ENCODE results near the gene GAS7.
A peak's percentile ranks its signal among the peaks of the same experiment; 100 is the strongest.

Gene GAS7

DNA sequence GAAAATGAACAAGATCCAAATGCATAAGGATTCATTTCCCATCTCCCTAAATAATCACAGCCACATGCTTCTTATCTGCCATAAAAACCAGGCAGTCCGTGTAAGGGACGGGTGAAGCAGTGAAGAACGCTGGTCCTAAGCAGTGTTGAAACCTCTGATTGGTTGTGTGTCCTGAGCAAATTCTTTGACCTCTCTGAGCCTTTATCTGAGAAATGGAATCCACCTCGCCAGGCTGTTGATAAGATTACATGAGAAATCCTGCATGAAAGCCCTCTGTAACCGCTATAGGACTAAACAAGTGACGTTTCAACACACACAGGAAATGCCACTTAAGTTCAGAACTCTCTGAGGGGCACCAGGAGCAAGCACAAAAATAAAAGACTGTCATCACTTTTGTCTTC lies 26.8 kb downstream of the GAS7 start:
- no peak for DNase-seq (ENCODE audit: low spot score)

DNA sequence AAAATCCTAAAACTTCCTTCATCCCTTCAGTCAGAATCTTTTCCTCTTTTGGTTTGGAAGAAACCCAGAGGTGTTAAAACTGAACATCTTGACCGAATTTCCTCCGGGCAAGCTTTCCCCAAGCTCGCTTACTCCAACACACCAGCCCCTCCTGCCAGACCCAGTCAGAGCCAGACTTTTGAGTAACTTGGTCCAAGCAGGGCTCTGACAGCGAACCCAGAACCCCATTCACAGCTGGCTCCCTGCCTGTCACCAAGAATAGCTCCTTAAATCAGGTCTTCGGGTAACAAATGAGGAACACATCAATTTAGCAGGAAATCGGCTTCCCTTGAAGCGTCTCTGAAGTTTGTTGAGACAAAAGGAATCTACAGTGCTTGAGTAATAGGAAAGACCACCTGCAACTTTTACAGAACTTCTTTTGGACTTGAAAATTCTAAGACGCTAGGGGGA lies 27.3 kb downstream of the GAS7 start:
- no peak for DNase-seq (ENCODE audit: low spot score)

DNA sequence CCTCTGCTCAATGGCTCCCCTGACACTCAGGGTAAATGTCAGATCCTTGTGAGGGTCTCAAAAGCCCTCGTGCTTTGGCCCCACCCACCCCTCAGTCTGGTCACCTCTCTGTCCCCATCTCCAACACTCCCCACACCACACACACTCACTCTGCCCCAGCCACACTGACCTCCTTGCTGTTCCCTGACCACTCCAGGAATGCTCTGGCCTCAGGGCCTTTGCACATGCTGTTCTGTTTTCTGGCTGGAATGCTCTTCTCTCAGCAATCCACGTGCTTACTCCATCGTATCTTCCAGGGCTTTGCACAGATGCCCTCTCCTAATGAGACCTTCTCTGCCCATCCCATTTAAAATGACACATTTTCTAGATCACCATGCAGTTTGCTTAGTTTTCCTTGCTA lies 28.2 kb downstream of the GAS7 start:
- no peak for DNase-seq (ENCODE audit: low spot score)

DNA sequence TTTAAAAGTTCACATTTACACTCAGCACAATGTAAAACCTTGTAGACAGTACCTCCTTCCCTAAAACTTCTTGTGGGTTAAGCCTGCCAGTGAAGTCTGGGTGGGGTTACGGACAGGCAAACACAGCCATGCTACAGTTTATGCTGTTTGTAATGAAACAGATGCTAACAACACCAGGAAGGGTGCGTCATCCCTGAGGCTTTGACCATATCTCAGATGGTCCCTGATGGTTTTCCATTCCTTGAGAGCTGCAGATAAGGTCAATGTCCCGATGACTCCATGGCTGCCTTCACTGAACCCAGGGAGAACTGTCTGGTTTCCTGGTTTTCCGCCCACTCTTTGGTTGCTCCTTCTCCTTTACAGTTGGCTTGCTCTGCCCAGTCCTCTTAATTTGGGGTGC lies 29.1 kb downstream of the GAS7 start:
- no peak for DNase-seq (ENCODE audit: low spot score)

DNA sequence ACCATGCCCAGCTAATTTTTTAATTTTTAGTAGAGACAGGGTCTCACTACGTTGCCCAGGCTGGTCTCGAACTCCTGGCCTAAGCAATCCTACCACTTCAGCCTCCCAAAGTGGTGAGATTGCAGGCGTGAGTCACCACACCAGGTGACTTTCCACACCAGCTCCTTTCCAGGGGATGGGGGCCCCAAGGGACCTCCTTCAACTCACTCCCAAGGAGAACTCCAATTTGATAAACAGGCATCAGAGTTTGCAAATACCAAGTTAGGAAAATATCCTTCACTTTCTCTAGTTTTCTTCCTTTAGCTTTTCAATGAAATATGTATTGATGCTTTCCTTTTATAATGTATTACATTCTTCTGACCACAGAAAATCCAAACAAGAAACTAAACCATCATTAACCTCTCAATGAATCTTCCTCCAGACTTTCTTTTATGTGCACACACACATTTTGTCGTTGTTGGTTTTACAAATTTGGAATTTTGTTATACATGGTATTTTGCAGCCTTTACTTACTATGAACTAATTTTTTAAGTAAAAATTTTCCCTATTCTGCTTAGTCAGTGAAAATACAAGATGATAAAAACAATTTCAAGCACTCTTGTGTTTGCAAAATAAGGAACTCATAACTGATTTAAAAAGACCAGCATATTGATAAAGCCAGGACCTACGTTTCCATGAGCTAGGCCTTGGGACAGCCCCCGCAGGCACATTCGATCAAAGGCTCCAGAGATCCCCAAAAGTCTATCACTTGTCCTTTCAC lies 32.0 kb downstream of the GAS7 start:
- DNase-seq (ENCODE audit: low spot score), result no peak

DNA sequence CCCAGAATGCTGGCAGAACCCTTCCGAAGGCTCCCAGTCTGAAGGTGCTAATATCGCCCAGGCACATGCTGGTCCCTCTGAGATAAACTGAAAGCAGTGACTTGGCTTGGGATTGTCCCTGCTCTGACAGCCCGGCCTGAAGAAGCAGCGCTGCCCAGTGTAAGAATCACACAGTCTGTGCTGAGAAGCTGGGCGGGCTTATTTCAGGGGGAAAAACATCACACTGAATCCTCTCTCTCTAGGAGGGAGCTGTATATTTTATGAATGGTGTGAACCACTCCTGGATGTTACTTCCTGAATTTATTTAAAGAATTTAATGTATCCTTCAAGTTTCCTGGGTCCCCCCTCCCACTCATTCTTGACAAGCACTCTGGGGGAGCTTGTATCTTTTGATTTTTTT lies 36.3 kb downstream of the GAS7 start:
- no peak for DNase-seq (ENCODE audit: low spot score)

DNA sequence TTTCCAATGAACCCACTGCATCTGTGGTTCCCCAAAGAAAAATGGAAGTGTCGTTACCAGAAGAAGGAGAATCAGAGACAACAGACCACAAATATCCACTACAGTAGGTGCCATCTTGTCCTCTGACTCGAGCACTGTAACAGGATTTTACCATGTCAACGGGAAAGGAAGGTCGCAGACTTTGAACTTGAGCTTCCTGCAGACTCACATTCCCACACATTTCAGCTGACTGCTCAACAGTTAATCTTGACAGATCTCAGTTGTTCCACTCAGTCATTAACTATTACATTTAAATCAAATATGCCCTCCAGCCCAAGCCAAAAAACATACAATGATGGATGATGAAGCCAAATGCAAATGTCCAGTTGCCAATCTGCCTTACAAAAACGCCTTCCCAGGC lies 37.0 kb downstream of the GAS7 start:
- no peak for DNase-seq (ENCODE audit: low spot score)

DNA sequence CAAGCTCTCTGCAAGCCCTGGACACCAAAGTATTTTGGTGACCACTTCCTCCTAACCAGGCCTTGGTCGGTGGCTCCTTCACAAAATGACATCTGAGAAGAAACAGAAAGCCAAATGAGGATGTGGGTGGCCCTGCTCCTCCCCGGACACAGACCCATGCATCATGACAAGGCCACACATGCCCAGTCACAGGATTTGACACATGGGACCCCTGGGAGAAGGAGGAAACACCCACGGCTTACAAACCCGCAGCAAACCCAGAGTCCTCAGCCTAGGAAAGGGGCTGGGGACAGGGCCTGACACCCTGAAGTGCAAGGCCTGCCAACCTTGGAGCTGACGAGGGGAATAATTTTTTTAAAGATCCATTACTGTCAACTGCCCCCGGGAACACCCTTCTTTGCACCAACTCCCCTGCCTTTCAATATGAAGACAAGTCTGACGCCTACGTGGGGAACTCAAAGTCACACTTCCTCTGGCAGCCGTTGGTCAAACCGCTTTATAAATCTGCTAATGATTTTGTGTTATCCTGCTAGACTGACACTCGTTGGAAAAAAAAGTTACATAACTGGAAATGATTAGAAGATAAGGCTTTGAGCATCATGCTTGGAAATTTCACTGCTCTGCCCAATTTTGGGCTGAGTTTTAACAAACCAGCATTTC lies 41.3 kb downstream of the GAS7 start:
- DNase-seq (ENCODE audit: low spot score), result peak; percentile 46

DNA sequence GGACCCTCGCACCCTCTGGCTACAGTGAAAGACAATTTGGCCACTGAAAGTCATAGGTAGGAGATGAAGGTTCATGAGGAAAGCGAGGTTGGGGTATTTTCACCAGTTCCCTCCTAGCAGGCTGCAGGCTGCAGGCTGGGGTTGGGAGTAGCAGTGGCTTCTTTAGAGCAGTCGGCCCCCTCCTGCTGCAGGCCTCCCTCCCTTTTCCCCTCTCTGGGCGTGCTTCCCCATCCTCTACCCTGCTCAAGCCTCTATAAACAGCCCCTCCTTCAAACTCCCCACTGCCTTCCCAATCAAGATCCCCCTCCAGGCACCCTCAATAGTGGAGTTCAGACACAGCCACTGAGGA lies 41.8 kb downstream of the GAS7 start:
- no peak for DNase-seq (ENCODE audit: low spot score)

DNA sequence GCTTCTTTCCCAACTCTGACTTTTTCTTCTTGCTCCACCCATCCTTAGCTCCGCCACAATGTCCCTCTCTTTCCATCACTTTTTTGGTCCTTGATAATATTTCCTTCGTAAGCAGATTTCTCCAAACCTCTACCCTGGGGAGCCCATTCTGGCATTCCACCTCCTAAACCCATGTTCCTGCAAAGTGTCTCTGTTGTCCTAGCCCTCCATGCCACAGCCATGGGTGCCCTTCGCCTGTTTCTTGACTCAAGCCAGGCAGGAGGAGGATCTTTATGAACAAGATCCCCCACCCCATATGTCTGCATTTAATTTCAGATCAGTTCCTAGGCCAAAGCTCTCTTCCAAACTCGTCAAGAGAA lies 42.4 kb downstream of the GAS7 start:
- DNase-seq (ENCODE audit: low spot score), result no peak

DNA sequence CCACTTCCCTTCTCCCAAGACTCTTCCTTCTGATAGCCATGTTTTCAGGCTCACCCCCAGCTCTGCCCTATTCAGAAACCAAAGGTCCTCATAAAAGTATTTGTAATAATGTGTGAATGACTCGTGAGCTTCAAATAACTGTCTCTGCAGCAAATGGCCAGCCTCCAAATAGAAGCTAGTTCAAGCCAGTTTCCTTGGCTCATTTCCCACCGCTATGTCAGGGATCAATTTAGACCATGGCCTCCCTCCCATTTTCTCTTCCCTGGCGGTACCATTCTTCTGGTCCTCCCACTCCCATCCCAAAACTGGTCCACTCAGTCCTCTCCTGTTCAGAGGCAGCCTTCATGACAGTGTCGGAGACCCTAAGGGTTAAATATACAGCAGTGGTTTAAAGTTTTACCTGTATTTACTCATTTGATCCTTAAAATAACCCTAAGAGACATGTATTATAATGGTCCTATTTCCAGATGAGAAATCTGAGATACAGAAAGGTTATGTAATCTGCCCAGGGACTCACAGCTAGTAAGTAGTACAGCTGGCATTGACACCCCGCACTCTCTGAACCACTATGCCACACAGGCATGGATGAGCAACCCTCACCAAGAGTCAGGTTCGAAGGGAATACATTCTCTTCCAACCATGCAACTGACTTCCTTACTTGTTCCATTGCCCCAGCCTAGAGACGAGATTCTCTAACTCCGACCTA lies 42.9 kb downstream of the GAS7 start:
- no peak for DNase-seq (ENCODE audit: low spot score)

DNA sequence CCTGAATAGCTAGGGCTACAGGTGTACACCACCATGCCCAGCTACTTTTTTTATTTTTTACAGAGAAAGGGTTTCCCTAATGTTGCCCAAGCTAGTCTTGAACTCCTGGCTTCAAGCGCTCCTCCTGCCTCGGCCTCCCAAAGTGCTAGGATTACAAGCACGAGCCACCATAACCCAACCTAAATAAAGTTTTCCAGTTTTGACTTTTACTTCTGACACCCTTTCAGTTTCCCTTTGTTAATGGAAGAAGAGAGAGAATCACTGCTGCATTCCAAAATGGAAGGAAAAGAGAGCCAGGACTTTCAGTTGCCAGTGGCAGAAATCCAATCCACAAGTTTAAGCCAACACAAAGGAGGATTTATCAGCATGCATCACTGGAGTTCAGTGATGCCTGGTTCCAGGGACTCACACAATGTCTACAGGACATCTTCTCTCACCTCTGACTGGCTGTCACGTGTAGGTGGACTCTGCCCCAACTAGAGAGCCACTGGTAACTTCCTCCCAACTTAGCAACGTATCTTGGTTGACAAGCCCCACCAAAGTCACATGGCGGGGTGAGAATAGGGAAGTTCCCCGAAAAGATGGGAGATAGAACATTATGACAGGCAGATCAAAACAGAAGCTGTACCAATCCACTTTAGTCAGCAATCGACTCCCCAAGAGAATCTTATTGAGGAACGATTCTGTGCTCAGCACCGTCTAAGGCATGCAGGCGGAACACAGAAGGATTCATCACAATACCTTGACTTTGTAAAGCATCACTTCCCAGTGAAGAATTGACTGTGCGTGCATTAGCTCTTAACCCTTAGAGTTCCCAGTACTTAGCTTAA lies 46.5 kb downstream of the GAS7 start:
- no peak for DNase-seq (ENCODE audit: low spot score)

DNA sequence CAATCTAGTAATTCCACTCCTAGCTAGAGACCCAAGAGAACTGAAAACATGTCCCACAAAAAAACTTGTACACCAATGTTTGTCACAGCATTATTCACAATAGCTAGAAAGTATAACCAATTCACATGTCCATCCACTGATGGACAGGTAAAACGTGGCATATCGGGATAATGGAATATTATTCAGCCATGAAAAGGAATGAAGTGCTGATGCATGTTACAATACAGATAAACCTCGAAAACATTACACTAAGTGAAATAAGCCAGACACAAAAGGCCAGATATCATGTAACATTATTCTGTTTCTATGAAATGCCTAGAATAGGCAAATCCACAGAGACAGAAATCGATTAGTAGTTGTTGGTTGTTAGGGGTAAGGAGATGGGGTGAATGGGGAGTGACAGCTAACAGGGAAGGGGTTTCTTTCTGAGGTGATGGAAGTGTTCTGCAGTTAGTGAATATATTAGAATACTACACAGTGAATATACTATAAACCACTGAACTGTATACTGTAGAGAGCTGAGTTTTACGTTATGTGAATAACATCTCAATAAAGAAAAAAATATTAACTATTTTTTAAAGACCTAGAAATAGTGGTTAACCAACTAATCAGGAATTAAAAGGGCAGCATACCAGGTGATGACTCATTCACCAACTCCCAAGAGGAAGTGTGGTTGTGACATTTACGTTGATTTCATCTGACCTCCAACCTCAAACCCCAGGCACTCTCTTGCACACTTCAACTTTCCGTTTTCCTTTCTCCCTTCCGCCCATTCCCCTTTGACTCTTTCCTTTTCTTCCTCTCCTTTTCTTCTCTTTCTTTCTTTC lies 48.6 kb downstream of the GAS7 start:
- no peak for DNase-seq (ENCODE audit: low spot score)

DNA sequence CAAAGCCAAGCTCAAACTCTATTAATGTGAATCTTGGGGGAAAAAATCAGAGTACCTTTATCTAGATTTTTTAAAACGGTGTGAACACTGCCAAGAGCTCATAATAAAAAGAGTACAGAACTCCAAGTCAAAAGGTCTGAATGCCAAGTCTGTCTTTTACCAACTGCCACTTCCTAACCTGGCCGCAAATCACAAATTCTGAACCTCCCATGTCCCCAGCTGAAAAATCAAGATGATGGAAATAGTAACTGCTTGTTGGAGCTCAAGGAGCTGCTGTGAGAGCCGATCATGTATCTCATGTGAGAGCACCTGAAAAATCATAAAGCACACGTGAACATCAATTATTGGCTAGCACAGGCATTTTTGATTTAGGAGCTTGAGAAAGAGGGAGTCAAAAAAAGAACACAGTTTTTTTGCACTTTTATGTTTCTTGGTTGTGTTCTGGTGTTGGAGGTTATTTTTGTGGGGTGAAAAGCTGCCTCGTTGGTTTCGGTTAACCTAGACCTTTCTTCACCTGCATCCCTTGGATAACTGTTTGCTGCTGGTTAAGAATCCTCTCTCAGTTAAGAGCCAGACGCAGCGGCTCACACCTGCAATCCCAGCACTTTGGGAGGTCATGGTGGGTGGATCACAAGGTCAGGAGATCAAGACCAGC lies 50.5 kb downstream of the GAS7 start:
- DNase-seq (ENCODE audit: low spot score), result no peak

DNA sequence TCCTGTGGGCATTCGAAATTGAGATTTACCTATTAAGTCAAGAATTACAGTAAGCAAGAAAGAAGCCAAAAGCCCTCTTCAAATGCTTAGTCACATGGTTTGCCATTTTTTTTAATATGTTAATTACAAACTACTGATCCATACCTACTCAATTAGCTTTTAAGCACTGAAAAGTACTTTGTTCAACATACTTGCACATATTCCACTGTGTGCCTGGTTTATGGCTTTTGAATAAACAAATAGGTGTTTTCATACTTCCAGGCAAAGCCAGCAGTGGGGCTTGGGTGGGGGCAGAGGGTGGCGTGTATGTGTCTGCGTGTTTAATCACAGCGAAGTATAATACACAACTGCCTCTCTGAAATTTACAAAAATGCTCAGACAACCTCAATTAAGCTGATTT lies 51.4 kb downstream of the GAS7 start:
- DNase-seq (ENCODE audit: low spot score), result no peak

DNA sequence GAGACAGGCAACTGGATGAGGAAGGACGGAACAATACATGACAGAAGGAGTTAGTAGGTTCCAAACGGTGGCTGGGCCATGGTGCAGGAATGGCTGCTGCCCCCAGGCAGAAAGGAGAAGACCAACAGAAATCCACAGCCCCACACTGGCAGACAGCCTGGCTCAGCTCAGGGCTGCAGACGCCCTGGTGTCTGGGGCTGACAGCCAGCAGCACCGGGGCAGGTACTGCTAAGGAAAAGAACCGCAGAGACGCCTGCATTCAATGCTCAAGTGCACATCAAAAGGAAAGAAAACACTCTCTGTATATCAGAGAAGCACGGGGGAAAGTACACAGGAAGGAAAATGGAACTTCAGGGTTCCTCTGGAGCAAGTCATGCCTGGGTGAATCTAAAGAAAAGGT lies 53.4 kb downstream of the GAS7 start:
- no peak for DNase-seq (ENCODE audit: low spot score)

DNA sequence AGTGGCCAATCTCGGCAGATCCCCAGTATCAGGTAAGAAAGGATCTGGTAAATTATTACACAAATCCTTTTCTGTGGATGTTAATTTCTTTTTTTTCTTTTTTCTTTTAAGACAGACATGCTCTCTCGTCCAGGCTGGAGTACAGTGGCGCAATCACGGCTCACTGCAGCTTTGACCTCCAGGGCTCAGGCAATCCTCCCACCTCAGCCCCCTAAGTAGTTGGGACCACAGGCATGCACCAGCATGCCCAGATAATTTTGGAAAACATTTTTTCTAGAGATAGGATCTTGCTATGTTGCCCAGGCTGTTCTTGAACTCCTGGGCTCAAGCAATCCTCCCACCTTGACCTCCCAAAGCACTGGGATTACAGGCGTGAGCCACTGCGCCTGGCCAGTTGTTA lies 54.0 kb downstream of the GAS7 start:
- no peak for DNase-seq (ENCODE audit: low spot score)

DNA sequence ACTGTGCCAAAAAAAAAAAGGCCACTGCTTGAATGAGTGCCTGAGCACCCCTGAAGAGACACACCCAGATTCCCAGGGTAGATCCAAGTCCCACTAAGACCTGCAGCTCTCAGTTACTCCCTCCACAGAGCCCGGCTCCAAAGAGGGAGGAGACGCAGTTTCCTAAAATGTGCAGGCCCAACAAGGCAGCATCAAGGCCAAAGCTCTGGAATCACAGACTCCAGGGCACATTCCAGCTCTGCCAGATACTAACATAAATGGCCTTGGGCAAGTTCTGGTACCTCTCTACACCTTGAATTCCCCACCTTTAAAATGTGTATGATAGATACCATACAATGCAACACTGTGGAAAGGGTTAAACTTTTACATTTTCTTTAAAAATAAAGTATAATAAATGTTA lies 57.0 kb downstream of the GAS7 start:
- DNase-seq (ENCODE audit: low spot score), result no peak

DNA sequence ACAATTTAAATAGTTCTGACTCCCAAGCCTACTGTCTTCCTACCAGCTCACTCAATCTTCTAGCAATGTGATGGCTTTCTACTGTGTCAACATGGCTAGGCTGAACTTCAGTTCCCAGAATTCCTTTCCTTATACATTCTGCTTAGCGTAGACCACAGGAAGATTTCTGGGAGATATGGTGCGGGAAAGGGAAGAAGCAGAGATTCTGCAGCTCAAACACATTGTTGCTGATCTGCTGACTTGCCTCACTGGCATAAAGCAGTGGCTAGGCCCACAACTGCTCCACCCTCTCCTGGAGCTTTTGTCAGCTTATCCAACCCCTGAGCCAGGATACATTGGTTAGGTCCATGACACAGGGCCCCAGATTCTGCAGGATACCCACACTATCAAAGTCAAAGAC lies 58.8 kb downstream of the GAS7 start:
- DNase-seq (ENCODE audit: low spot score), result no peak

DNA sequence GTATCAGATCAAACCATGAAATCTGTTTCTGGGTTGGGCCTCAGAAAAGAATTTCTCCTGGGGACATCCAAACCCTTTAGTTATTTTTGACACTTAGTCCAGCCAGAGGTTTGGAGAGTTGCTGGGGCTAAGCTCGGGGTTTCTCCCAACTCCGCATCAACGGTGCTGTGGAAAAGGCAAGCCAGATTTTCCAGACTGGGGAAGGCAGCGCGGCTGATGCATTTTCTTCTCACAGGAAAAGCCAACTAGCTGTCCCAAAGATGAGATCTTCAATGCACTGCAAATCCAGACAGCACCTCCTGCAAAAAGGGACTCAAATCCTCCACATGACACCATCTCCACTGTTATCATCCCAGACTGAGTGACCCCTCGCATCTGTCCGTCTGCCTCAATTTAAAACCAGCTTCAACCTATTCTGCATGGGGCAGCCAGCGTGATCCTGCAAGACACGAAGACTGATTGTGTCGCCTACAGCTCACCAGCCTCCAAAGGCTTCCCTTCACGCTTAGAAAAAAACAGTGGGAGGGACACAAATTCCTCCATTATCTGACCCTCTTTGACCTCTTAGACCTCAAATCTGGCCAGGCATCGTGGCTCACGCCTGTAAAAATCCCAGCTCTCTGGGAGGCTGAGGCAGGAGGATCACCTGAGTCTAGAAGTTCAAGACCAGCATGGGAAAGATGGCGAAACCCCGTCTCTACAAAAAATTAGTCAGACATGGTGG lies 62.0 kb downstream of the GAS7 start:
- no peak for DNase-seq (ENCODE audit: low spot score)

Data from putamen (tissue), 1 donor.